Fibroblast of villous mesenchyme (primary cell): ENCODE data around the gene CYP2R1. TPM values are rescaled to one million over a fixed set of nuclear protein-coding genes. Genes with fewer than 3 reads are reported as not detected.
A peak's percentile ranks its signal among the peaks of the same experiment; 100 is the strongest.
"Not testable (repeated sequence)": the region's sequence is repeated elsewhere in the genome, so short reads cannot be mapped to it uniquely, and the experiment has no call there.

Experiments
- DNase-seq: peaks from one replicate; pipeline ENCODE4 v3.0.0-alpha.2; 2010; ENCODE audit warnings: low read depth
- H3K4me3 ChIP-seq: 2 replicates; pipeline ENCODE4 v1.5.1; 2011; ENCODE audit warnings: low read depth, mild to moderate bottlenecking, low read length
- total RNA-seq: library from RNA; depleted of rRNA; stranded (reverse); fragments of >200 nt; gene quantifications from 2 replicates; pipeline ENCODE4 v1.2.3, GENCODE V29; 2012
- TF ChIP-seq, protein P1 (sequence below): IDR thresholded peaks from 2 replicates; pipeline ENCODE4 v1.5.1; 2012; ENCODE audit warnings: low read depth, mild to moderate bottlenecking, low read length; ENCODE audit not compliant: insufficient read depth

The CYP2R1 gene
- total RNA-seq, 1 donor = 6.9 TPM

DNA sequence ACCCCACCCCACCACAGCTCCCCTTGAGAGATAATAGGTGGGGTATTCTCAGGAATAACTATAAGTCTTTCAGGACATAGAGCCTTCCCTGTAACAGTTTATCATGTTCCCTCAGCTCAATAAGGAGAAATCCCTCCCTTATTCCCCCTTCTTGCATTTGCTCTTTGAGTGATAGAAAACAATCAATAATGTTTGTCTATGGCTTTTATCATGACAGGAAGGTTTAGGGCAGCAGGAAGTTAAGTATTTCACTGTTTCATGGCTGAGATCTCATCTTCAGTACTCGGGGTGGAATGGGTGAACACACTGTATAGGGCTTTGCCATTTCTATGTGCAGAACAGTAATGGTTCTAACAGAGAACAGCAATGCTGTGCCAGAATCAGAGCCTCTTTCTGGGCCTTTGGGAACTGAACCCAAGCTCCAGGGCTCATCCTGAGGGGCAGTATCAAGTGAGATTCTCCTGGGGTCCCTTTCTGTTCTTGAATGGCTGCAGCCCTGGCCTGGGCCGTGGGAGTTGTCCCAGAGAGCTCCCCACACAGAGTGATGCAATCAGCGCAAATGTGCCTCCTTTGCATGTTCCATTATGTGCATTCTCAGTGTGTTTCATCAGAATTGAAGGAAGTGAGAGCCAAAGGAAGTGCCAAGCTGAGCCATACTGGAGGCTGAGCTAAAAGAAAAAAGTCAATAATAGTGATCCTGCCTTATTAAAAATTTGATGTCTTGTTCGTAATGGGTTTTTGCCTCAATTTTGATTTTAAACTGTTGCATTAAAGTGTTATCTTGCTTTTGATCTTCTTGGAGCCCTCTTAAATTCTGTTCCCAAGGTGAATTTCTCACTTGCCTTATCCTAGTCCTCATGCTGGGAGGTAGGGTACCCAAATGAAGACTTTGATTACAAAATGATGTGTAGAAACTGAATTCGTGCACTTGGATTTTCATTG, 2.9 kb upstream of the CYP2R1 start:
- TF ChIP-seq, protein P1, sequence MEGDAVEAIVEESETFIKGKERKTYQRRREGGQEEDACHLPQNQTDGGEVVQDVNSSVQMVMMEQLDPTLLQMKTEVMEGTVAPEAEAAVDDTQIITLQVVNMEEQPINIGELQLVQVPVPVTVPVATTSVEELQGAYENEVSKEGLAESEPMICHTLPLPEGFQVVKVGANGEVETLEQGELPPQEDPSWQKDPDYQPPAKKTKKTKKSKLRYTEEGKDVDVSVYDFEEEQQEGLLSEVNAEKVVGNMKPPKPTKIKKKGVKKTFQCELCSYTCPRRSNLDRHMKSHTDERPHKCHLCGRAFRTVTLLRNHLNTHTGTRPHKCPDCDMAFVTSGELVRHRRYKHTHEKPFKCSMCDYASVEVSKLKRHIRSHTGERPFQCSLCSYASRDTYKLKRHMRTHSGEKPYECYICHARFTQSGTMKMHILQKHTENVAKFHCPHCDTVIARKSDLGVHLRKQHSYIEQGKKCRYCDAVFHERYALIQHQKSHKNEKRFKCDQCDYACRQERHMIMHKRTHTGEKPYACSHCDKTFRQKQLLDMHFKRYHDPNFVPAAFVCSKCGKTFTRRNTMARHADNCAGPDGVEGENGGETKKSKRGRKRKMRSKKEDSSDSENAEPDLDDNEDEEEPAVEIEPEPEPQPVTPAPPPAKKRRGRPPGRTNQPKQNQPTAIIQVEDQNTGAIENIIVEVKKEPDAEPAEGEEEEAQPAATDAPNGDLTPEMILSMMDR = no peak
- no peak overlapping the region for H3K4me3 ChIP-seq
- peak; percentile 77 for DNase-seq

- TF ChIP-seq, protein P1 = no peak
Observed at GRCh38 chr11:14892577-14892976, 546 bp upstream of the CYP2R1 start.

GRCh38 chr11:14891143-14892035, 642 bp downstream of the CYP2R1 start:
- peak overlapping the region; percentile 79 for H3K4me3 ChIP-seq
- TF ChIP-seq, protein P1 = no peak
- peak; percentile 84 for DNase-seq

More at GRCh38 chr11:14892577-14892976, 546 bp upstream of the CYP2R1 start:
- peak overlapping the region; percentile 79 for H3K4me3 ChIP-seq
- no peak for DNase-seq

DNA sequence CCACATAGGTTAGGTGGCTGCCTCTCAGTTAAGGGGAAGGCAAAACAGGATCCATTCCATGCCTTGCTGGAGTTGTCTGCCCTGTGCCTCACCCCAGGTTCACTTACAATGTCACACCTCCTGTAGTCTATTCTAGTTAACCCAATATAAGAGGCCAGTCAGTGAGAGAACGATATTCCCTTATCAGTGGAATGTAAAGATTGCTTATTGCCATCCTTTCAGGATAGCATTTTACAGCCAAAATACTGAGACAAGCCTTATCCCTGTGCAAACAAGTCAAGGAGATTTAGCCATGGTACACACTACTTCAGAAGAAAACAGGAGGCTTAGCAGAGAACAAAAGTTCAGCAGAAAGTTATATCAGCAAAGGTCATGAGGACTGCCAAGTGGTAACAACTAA, 5.5 kb downstream of the CYP2R1 start:
- TF ChIP-seq, protein P1 = no peak
- no peak for DNase-seq

GRCh38 chr11:14884667-14885273, 7.3 kb downstream of the CYP2R1 start:
- H3K4me3 ChIP-seq = no peak overlapping the region
- no peak for DNase-seq
- TF ChIP-seq, protein P1 = no peak

More for the DNA sequence above, 5.5 kb downstream of the CYP2R1 start:
- no peak overlapping the region for H3K4me3 ChIP-seq

DNA sequence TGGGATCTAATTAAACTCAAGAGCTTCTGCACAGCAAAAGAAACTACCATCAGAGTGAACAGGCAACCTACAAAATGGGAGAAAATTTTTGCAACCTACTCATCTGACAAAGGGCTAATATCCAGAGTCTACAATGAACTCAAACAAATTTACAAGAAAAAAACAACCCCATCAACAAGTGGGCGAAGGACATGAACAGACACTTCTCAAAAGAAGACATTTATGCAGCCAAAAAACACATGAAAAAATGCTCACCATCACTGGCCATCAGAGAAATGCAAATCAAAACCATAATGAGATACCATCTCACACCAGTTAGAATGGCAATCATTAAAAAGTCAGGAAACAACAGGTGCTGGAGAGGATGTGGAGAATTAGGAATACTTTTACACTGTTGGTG, 8.3 kb downstream of the CYP2R1 start:
- H3K4me3 ChIP-seq, DNase-seq: not testable (repeated sequence)
